ENCODE data around the gene FNBP1L. TPM values are rescaled to one million over a fixed set of nuclear protein-coding genes. Genes with fewer than 3 reads are reported as not detected.

FNBP1L gene
- total and polyA plus RNA-seq, 2 of the 8 experiments (the other 6 are each of a cell fraction or from before 2014, with no cell fraction given): 48.9 to 95.9 TPM

DNA sequence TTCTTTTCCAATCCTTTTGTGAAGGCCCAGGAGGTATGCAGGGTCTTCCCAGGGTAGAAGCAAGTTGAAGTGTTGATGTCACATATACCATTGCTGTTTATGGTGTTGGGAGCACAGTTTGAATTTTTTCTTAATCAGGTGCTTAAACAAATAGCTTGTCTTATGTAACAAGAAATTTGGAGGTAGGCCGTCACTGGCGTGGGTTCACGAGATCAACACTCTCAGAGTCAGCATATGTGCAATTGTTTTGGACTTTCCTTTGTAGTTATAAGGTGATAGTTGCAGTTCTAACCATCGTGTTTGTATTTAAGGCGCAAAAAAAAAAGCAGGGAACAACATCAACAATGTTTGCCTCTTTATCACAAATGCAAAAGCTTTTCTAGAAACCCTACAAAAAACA lies 13.3 kb downstream of the FNBP1L start:
- DNase-seq (ENCODE audit: low read depth in 1 of 2, low spot score in 2 of 2) (no peak), FAIRE-seq (no peak)
- no peaks in the 10 kb centered on the region for H3K23me2 ChIP-seq (ENCODE audit: low read depth, low read length)
- H3K9ac ChIP-seq (replicated peaks in 1 of 4; ENCODE audit: extremely low read depth in 1 of 4, low read depth in 3 of 4, low read length in 3 of 4): no peak overlapping the region
- H3K23ac ChIP-seq (ENCODE audit: insufficient read length): no peak overlapping the region
- H3K14ac ChIP-seq (ENCODE audit: insufficient read length): no peak overlapping the region
- H4K5ac ChIP-seq (ENCODE audit: insufficient read length, low read depth, low read length): no peak overlapping the region
- H2BK15ac ChIP-seq (ENCODE audit: low read length): no peak overlapping the region
- H2BK20ac ChIP-seq (ENCODE audit: low read length): no peak overlapping the region
- no peak overlapping the region for H2BK5ac ChIP-seq (ENCODE audit: low read depth, low read length)
- H3K4me1 ChIP-seq (replicated peaks in 1 of 4; ENCODE audit: control insufficient read depth in 3 of 4, insufficient read depth in 4 of 4, low read length in 3 of 4): peaks cover 0 to 7% (median 0%) of the 10 kb centered on the region in 4 experiments; a peak in 1 of 7 replicates
- peaks cover 51 to 99% of the 10 kb centered on the region in 2 experiments for H3K79me2 ChIP-seq (ENCODE audit: control insufficient read depth in 1 of 2, insufficient read depth in 2 of 2, low read length in 2 of 2)
- peaks cover 0 to 1% (median 0%) of the 10 kb centered on the region in 4 experiments; a peak in 1 of 7 replicates for H3K27me3 ChIP-seq (replicated peaks in 1 of 4; ENCODE audit: control insufficient read depth in 3 of 4, extremely low read depth in 1 of 4, insufficient read depth in 3 of 4, low read length in 3 of 4)
- ChIA-PET CTCF (ENCODE audit: partially characterized antibody) (interaction anchor here (0.6 kb wide), 2 partner anchors 131 to 159 kb away, joined by 3 read pairs; no protein-coding TSS in a partner anchor), POLR2A (ENCODE audit: partially characterized antibody) (no interaction called here)
- H3K27ac ChIP-seq (ENCODE audit: low read depth, low read length): no peak overlapping the region
- H2BK120ac ChIP-seq (replicated peaks; ENCODE audit: low read depth, low read length): no peak overlapping the region
- H4K20me1 ChIP-seq (replicated peaks in 1 of 2; ENCODE audit: control insufficient read depth in 1 of 2, insufficient read depth in 2 of 2, low read length in 2 of 2): peaks cover 27 to 32% of the 10 kb centered on the region in 2 experiments
- no peak overlapping the region for H3K4me2 ChIP-seq (ENCODE audit: insufficient read depth in 1 of 2, low read depth in 2 of 2, low read length in 2 of 2)
- no peak overlapping the region for H2AK5ac ChIP-seq (ENCODE audit: low read depth, low read length)
- H3K79me1 ChIP-seq (ENCODE audit: low read depth, low read length): no peaks in the 10 kb centered on the region
- no peak overlapping the region for H2BK12ac ChIP-seq (ENCODE audit: low read depth, low read length)
- no peak overlapping the region for H2AFZ ChIP-seq (ENCODE audit: low read length)
- H3K18ac ChIP-seq (ENCODE audit: extremely low read depth, low read length): no peak overlapping the region
- no peaks in the 10 kb centered on the region for H3K9me3 ChIP-seq (ENCODE audit: insufficient read depth in 2 of 2, low read depth in 1 of 2, low read length in 1 of 2)
- H3K4me3 ChIP-seq (ENCODE audit: extremely low read depth in 1 of 4, insufficient read depth in 2 of 4, low read depth in 3 of 4, low read length in 4 of 4): no peak overlapping the region
- WGBS, 2 experiments (ENCODE audit: extremely low coverage in 1 of 2, insufficient coverage in 1 of 2, insufficient read length in 1 of 2, insufficient replicate concordance in 2 of 2, low coverage in 1 of 2, low lambda C conversion rate in 2 of 2, missing lambda C conversion rate in 1 of 2): 93% methylated on average over 5 of the region's 5 CpGs; no CpG with 5 or more reads in 1 of the 2 experiments
- H3K56ac ChIP-seq (replicated peaks; ENCODE audit: insufficient read length, low read depth, low read length): peak overlapping the region; percentile 19
- H4K91ac ChIP-seq (replicated peaks; ENCODE audit: insufficient read length, low read length): no peak overlapping the region
- peaks cover 0 to 8% (median 0%) of the 10 kb centered on the region in 4 experiments; a peak in 2 of 8 replicates for H3K36me3 ChIP-seq (ENCODE audit: control insufficient read depth in 2 of 4, insufficient read depth in 4 of 4, low read length in 3 of 4)
- no peak overlapping the region for H3K4ac ChIP-seq (replicated peaks; ENCODE audit: insufficient read length, low read depth, low read length)
- no peak overlapping the region for H4K8ac ChIP-seq (ENCODE audit: extremely low read depth, insufficient read depth, low read length)
- TF ChIP-seq SIN3A (conservative IDR thresholded peaks at IDR 0.05 in 1 of 2, IDR thresholded peaks at IDR 0.05 in 1 of 2; ENCODE audit: low read depth in 1 of 2, low read length in 2 of 2): no peak
- TF ChIP-seq POU5F1 (IDR thresholded peaks at IDR 0.05; ENCODE audit: low read depth, low read length): no peak
- TF ChIP-seq POLR2AphosphoS5 (IDR thresholded peaks at IDR 0.05; ENCODE audit: low read depth, low read length): no peak
- TF ChIP-seq CEBPB (IDR thresholded peaks at IDR 0.05; ENCODE audit: low read depth, low read length): no peak
- no peak for TF ChIP-seq EZH2 (IDR thresholded peaks at IDR 0.05; ENCODE audit: low read depth, low read length, severe bottlenecking)
- TF ChIP-seq GTF2F1 (IDR thresholded peaks at IDR 0.05; ENCODE audit: borderline replicate concordance, low read depth, low read length): no peak
- no peak for TF ChIP-seq POLR2A (IDR thresholded peaks at IDR 0.05; ENCODE audit: control extremely low read depth in 1 of 2, low read depth in 2 of 2, low read length in 2 of 2)
- no peak for TF ChIP-seq TEAD4 (IDR thresholded peaks at IDR 0.05; ENCODE audit: low read depth, low read length)
- no peak for TF ChIP-seq ASH2L (IDR thresholded peaks at IDR 0.05; ENCODE audit: low read length)
- no peak for TF ChIP-seq SRF (IDR thresholded peaks at IDR 0.05; ENCODE audit: low read depth, low read length)
- TF ChIP-seq, protein P1, sequence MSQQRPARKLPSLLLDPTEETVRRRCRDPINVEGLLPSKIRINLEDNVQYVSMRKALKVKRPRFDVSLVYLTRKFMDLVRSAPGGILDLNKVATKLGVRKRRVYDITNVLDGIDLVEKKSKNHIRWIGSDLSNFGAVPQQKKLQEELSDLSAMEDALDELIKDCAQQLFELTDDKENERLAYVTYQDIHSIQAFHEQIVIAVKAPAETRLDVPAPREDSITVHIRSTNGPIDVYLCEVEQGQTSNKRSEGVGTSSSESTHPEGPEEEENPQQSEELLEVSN (IDR thresholded peaks at IDR 0.05): no peak
- no peak for TF ChIP-seq RBBP5 (IDR thresholded peaks at IDR 0.05; ENCODE audit: borderline replicate concordance, low read depth, low read length)

All from H1 (cell line).